Embryonic facial prominence (tissue), 1 donor: ENCODE measurements around the gene NOX3.
"Not testable (repeated sequence)": the region's sequence is repeated elsewhere in the genome, so short reads cannot be mapped to it uniquely, and the experiment has no call there.

Source experiments
- DNase-seq: peaks from one replicate; pipeline ENCODE4 v3.0.0-alpha.2; 2016; ENCODE audit errors: extremely low spot score

NOX3 gene

GRCh38 chr6:155371230-155371629 lies 84.4 kb downstream of the NOX3 start:
- DNase-seq, result no peak

GRCh38 chr6:155366325-155366724 lies 89.3 kb downstream of the NOX3 start:
- no peak for DNase-seq

GRCh38 chr6:155364844-155365437 lies 90.7 kb downstream of the NOX3 start:
- no peak for DNase-seq

GRCh38 chr6:155364021-155364420 lies 91.6 kb downstream of the NOX3 start:
- DNase-seq, result not testable (repeated sequence)

- not testable (repeated sequence) for DNase-seq
These were observed 92.5 kb downstream of the NOX3 start for GRCh38 chr6:155362968-155363632.

- no peak for DNase-seq
These were observed 101.5 kb downstream of the NOX3 start for GRCh38 chr6:155354167-155354566.

GRCh38 chr6:155352811-155353210 lies 102.8 kb downstream of the NOX3 start:
- DNase-seq, result no peak

GRCh38 chr6:155352130-155352420 lies 103.6 kb downstream of the NOX3 start:
- DNase-seq, result no peak

GRCh38 chr6:155351273-155352129 lies 104.1 kb downstream of the NOX3 start:
- no peak for DNase-seq

GRCh38 chr6:155349956-155350355 lies 105.7 kb downstream of the NOX3 start:
- DNase-seq, result no peak

GRCh38 chr6:155349129-155349528 lies 106.5 kb downstream of the NOX3 start:
- DNase-seq, result no peak

- no peak for DNase-seq
These were observed 107.8 kb downstream of the NOX3 start for GRCh38 chr6:155347800-155348199.

GRCh38 chr6:155346957-155347356 lies 108.7 kb downstream of the NOX3 start:
- no peak for DNase-seq
